GM18867 (cell line): Measurements from ENCODE around the gene RHCG.

Experiments
- ATAC-seq: cut with Tn5 transposase; IDR thresholded peaks from one replicate; pipeline ENCODE4 v1.9.1; 2021; ENCODE audit warnings: mild to moderate bottlenecking, moderate library complexity; ENCODE audit not compliant: unreplicated experiment

Gene RHCG

DNA sequence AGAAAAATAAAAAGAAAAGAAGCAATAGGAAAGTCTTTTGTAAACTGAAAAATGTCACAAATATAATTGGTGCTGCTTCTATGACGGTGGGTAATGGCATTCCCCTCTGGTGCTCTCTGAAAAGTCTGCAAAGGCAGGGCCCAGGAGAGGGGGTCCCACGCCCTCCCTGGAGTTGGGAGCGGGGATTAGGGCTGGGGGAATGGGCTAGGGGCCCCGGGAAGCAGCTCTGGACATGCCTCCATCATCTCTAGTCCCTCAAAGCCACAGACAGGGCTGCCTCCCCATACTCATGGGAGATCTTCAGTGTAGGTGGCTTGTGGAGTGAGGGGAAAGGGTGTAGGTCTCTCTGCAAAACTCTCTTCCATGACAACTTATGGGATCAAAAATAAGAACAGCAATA lies 7.8 kb upstream of the RHCG start:
- no peak for ATAC-seq

DNA sequence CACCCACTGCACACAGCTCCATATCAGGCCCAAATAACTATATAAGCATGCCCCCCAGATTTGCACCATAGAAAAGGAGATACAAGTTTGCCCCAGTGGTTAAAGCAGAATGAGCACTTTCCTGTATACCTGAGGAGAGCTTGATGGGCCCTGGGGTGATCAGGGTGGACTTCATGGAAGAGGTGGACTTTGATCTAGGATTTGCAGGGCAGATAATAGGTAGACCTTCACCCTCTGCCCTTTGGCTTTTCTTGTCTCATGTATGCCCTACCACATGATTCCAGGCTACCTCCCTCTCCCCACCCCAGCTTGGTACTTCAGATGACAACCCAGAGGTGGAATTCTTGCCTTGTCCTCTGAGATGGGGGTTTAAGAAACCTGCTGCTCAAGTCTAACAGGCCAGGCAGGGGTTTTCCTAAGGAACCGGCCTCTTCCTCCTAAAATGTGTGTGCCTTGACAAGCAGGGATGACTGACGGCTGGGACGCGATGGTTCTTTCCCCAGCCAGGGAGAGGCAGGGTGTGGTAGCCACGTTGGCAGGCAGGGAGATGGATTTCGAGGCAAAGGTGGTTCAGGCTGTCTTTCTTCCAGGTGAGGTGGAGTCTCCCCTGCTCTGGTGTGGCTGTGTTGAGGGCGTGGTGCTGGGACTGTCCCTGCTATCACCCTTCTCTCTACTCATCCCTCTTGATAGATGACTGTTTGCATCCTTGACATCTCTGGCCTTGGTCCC lies 6.6 kb upstream of the RHCG start:
- no peak for ATAC-seq

DNA sequence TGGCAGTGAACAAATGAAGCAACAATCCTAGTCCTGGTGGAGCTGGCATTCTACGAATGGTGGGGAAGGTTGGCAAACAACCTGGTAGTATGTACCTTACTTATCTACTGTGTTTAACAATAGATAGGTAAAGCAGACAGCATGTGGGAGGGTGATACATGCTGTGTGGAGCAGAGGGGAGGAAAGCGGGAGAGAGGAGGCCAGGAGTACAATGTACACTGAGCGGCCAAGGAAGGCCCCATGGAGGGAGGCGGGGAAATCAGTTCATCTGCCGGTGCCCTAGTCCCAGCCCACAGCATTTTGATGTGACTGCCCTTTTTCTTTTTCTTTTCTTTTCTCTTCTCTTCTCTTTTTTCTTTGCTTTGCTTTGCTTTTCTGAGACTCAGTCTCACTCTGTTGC lies 5.3 kb upstream of the RHCG start:
- ATAC-seq, result no peak

DNA sequence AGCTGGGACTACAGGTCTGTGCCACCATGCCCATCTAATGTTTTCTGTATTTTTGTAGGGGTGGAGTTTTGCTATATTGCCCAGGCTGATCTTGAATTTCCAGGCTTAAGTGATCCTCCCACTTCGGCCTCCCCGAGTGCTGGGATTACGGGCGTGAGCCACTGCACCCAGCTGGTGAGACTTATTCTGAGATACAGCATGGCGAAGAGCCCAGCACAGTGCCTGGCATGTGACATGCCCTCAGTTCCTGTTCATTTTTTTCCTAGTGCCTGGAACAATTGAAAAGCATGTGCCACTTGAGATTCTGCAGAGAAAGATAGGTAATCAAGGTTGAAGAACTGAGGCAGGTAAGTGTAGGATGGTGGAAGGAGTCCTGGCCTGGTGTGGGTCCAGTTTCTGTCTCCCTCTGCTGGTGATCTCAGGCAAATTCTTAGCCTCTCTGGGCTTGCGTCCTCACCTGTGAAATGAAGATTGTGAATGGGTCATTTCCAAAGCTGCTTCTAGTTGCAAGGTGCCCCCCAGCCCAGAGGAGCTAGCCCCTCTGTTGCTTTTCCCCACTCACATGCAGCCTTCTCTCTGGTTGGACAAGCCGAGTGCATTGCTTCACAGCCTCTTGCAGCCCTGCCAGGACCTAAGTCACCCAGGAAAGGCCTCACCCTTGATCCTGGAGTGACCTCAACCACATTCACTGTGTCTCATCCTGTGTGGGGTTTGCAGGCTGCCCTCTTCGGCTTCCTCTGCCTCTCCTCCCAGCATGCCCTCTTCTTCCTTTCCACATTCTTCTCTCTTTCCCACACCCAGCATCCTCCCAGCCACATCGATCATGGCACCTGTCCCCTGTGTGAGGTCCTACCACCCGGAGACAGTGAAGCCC lies 4.3 kb upstream of the RHCG start:
- ATAC-seq, result no peak

DNA sequence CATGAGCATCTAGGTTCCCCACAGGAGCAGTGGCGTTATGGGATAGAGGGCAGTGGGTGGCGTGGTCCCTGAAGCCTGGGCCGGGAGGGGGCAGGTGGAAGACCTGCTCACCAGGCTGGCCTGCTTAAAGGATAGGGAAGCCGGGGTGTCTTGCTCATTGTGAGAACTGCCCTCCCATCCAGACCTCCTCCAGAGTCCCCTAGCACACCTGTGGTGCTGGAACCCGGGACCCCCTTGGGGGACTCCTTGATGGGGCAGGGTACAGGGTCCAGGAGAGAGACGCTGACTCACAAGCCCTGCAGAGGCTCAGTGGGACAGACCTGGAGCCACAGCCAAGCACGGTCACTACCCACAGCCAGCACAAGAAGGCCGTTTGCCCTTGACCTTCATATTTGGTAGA lies 2.8 kb upstream of the RHCG start:
- ATAC-seq, result no peak

DNA sequence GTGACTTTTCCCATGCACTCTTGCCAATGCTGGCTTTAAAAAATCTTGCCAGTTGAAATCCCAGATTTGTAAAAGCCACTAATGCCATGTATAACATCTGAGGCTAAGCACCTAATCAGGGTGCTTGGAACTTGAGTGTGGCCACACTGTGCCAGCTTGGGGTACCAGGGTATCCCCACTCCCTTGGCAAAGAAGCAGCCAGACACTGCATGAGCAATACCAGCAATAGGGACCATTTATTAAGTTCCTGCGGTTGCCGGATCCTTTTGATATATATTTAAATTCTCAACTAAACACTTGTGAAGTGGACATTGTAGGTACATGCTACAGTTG lies 2.2 kb upstream of the RHCG start:
- ATAC-seq, result no peak

DNA sequence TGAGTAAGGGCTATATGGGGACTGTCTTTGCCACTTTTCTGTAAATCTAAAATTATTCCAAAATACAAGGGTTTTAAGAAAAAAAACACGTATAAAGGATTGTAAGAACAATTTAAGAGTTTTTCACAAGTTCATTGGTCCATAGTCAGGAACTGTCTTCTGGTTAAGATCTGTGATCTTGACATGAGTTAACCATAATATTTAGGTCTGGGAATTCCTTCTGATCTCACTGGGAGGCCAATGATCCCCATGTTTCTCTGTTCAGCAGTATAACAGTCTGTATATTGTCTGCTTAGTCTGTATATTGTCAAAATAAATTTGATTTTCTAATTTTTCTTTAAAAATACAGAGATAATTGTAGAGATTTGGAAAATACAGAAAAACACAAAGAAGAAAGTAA lies 848 bp upstream of the RHCG start:
- no peak for ATAC-seq

DNA sequence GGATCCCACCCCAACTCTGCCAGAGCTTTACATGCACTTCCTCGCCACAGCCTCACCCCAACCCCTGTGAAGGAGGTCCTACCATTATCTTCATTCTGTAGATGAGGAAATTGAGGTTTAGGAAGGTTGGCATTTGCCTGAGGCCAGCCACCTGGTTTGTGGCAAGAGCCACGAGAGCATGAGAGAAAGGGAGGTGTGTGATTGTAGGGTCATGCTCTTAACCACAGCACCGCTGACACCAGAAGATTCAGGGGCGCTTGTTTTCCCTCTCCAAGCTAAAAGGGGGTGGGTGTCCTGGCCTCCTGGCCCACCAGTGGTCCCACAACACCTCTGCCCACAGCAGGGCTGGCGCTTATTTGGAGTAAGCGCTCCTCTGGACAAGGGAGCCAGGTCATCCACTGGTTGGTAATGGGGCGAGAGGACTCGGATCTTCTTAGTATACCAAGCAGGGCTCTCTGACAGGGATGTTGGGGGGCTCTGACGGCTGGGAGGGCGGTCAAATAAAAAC lies 691 bp downstream of the RHCG start:
- ATAC-seq, result no peak

DNA sequence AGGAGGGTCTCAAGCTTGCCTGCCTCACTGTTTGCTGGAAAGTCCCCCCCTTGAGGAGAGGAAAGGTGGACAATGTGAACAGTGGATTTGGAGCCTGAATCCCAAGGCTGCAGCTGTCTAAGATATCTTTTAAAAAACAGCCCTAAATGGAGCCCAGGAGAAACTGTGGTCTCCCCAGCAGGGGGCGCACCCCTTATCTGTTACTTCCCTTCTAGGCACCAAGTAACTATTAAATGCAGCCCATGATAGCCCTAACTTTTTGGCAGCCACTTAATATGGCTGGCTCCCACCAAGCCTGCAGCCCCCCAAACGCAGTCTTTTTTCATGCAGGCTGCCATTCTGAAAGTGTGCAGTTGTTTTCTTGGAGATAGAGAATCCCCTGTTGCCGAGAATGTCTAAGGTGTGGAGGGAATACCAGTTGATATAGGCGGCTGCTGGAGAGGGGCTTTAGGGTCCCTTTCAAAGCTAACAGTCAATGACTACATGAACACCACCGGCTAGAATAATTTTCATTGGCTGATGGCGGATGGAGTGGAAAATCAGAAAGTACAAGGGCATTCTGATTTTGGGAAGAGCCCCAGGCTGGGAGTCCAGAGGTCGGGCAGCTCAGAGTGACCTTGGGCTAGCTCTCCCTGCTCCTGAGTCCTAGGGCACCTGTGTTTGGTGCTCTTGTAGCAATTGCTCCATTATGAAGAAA lies 1.3 kb downstream of the RHCG start:
- no peak for ATAC-seq

DNA sequence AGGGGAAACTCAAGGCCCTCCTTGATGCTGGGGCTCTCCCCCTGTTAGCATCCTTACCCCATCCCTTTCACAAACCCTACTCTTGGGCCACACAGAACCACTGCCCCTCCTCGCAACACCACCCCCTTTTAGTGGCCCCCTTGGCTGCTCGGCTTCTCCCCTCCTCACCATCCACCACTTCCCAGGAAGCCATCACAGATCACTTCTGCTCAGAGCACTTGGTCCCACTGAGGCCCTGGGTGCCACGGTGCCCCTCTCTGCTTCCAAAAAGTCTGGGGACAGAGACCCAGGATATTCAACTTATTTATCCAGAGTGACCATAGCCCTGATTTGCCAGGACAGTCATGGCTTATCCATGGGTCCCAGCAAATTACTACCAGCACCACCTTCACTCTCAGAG lies 2.4 kb downstream of the RHCG start:
- no peak for ATAC-seq

DNA sequence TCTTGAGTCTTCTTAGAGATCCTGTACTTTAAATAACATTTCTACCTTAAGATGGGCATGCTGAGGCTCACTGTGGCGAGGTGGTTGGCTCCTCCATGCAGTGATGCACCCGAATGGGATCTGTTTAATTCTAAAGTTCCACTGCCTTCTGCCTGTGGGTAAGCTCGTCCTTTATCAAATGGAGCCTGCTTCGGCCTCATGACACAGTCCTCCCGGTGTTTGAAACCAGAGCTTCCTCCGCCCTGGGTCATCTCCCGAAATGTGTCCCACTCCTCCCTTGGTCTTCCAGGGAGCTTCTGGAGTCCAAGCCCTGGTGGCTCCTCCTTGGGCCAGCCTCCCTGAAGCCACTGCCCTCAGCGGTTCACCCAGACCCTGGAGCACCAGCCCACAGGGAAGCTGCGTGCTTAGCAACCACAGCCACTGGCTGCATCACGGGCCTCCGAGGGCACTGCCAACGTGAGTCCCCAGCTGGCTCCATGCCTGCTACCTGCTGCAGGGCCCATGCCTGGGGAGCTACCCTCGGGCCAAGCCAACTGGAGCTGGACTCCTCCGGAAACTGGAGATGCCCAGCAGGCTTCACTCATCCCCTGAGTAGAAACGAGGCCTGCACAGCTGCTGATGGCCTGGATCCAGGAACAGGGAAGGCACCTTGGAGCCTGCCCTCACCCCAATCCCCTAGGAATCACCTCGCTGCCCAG lies 3.3 kb downstream of the RHCG start:
- no peak for ATAC-seq

DNA sequence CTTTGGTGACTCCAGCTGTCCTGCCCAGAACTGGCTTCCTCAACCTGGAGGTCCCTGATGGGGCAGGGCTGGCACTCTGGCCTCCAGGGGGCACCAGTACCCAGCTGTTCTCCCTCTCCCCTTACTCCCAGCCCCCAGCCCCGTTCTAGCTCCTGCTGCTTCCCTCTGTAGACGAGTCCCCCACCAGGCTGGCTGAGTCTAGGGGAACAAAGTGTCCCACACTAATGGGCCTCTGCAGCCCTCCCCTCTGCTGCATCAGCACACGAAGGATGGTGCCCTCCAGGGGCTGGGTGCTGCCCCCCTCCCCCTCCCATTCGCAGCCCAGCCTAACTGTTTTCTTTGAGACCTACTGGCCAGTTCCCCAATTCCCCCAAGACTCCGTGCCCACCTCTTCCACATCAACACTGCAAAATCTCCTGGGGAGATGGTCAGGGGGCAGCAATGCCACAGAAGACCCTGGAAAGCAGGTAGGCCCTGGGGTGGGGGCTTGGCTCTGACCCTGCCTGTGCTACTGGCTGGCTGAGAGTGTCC lies 4.2 kb downstream of the RHCG start:
- ATAC-seq, result no peak

DNA sequence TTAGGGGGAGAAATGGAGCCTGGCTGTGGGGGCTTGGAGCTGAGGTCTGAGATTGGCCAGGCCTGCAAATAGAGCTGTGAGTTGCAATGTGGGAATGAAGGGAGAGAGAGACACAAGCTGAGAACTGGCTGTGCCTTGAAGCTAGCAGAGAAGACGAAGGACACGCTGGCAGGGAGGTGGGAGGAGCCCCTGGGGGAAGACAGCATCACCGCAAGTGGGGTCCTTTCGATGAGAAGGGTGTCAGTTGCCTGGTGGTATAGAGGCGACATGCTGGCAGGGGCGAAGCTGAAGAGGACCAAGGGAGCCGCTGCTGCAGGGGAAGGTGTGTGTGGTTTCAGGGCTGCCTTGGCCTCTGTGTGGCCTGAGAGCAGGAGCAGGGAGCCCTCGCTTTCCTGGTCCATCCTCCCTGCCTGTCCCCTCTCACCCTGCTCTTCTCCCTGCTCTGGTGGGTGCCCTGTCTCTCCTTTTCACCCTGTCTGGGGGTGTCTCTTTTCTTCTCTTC lies 5.5 kb downstream of the RHCG start:
- no peak for ATAC-seq

DNA sequence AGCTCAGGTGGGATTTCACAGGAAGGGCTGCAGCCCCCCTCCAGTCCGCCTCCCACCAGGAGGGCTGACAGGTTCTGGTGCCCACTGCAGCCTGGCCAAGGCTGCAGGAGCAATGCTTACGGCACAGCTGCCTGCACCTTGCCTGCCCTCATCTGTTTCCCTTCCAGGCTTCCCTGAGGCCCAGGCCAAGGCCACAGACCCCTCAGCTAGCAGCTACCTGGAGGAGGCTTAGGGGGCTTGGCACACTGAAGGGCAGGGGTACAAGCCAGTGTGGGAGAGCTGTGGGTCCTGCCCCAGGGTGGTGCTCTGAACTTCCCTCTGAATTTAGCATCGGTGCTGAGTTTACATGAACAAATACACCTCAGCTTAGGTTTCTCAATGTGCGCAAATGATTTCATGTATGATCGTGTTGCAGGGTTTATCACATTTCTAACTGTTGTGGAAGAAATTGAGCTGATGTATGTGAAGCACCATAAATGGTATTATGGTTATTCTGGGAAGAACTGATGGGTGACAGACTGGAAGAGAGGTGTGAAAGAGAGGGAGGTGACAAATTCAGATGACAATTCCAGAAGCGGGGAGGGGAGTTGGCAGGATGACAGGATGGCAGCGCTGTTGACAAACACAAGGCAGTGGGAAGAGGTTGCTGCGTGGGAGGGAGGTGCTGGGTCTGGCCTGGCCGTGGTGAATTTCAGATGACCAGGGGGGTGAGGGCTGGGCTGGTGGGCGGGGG lies 6.1 kb downstream of the RHCG start:
- ATAC-seq, result no peak

DNA sequence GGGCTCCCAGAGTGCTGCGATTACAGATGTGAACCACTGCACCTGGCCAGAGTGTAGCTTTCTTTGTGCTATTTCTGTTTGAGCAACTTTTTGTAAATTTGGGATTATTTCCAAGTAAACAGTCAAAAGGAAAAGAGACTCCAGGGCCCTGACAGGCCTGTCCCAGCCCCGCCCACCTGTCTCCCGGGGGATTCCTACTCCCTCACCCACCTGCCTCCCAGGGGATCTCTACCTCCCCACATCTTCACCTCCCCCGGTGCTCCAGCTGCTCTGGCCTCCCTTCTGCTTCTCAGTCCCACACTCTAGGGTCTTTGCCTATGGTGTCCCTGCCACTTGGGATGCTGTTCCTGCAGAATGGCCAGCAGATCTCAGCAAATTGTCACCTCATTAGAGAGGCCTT lies 7.0 kb downstream of the RHCG start:
- ATAC-seq, result no peak

DNA sequence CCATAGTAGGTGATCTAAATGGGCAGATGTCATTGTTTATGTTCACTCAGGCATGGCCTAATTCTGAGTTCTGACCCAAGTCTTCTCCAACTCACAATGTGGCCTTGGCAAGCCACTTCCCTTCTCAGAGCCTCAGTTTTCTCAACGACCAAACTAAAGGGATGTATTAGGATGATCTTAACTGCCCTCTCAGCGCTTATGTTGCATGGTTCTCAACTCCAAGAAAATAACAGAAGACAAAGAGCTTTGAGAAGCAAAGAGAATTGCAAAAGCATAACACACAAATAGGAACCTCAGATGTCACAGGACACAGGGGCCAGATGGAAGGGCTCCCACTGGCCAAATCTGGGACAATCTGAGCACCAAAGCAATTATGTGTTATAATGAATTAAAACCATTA lies 8.6 kb downstream of the RHCG start:
- ATAC-seq, result no peak

DNA sequence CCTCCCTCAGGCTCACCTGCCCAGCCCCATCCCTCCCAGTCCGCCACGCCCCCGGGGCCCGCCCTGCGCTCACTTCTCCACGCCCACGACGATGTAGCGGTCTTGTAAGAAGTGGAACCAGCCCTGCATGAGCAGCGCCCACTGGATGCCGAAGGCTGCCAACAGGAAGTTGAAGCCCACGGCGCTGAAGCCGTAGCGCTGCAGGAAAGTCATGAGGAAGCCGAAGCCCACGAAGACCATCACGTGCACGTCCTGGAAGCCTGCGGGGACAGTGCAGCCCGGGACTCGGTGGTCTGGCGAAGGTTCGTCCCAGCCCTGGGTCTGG lies 9.7 kb downstream of the RHCG start:
- ATAC-seq, result no peak

DNA sequence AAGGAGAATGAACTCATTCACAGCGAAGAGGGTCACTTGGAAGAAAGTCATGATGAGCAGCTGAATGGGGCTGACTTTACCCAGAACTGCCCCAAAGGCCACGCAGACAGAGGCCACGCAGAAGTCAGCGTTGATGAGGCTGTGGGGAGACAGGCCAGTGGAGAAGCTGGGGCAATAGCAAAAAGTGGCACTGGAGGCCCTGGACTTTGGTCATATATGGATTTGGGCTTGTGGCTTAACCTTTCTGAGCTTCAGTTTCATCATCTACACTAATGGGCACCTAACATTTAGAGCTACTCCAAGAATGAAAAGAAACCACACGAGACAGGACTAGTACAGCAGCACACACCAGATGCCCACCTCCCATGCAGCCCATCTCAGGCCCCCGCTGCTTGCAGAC lies 13.3 kb downstream of the RHCG start:
- no peak for ATAC-seq

DNA sequence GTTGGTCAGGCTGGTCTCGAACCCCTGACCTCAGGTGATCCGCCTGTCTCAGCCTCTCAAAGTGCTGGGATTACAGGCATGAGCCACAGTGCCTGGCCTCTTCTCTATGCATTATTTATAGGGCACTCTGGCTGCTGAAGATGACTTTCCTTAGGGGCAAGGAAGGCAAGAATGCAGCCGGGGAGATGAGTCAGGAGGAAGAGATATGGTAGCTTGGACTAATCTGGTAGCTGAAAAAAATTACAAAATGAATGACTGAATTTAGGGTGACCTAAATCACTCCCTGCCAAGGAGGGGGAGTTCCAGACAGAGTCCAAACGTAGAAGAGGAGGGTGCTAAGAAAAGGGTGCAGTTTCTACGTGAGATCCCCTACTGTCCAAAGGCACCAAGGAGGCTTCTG lies 14.2 kb downstream of the RHCG start:
- no peak for ATAC-seq

DNA sequence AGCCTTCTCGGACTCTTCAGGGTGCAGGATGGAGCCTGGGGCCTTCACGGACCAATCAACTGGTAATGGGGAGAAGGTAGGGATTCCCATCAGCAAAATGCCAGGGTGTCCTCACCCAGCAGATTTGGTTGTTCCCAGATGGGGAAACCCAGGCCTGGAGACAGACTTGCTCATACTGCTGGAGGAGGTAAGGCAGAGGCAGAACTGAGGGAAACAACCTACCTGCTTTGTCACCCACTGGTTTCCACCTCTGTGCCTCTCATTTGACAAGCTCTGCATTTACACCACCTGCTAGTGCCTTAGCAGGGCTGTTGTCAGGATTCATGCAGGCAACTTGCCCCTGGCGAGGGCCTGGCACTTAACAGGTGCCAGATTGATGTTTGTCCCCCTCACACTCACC lies 15.9 kb downstream of the RHCG start:
- no peak for ATAC-seq
